Suprapubic skin (tissue), 4 donors: Measurements from ENCODE around the gene LRRIQ1. TPM values are rescaled to one million over a fixed set of nuclear protein-coding genes. Genes with fewer than 3 reads are reported as not detected.

Experiments
- DNase-seq, 2 donors: peaks; one replicate each; pipeline ENCODE4 v3.0.0-alpha.2; 2019; ENCODE audit warnings: low spot score in 2 of 2
- H3K27ac ChIP-seq: fragments of 200-600 bp; sonication (generic); one replicate; pipeline ENCODE4 v1.5.1; 2019
- H3K27me3 ChIP-seq: fragments of 200-600 bp; sonication (generic); one replicate; pipeline ENCODE4 v1.5.1; 2019
- H3K36me3 ChIP-seq: fragments of 200-600 bp; sonication (generic); one replicate; pipeline ENCODE4 v1.5.1; 2019
- H3K4me1 ChIP-seq: fragments of 200-600 bp; sonication (generic); one replicate; pipeline ENCODE4 v1.5.1; 2019
- H3K4me3 ChIP-seq: fragments of 200-600 bp; sonication (generic); one replicate; pipeline ENCODE4 v1.5.1; 2019; ENCODE audit warnings: mild to moderate bottlenecking
- H3K9me3 ChIP-seq: fragments of 200-600 bp; sonication (generic); one replicate; pipeline ENCODE4 v1.5.1; 2019
- EP300 ChIP-seq: sonication (generic); formaldehyde crosslinking; IDR thresholded peaks from one replicate; pipeline ENCODE4 v1.6.1; 2017; ENCODE audit warnings: antibody characterized with exemption
- POLR2A ChIP-seq, 2 donors: fragments of 450-650 bp; IDR thresholded peaks; one replicate each; pipeline ENCODE4 v1.6.1; 2017; ENCODE audit warnings: antibody characterized with exemption in 2 of 2, mild to moderate bottlenecking in 2 of 2, moderate library complexity in 2 of 2
- POLR2AphosphoS5 ChIP-seq, 3 donors: sonication (generic); formaldehyde crosslinking; IDR thresholded peaks; one replicate each; pipeline ENCODE4 v1.6.1; 2017; ENCODE audit warnings: antibody characterized with exemption in 3 of 3
- WGBS: methylation state at CpG from one replicate; pipeline ENCODE4 v1.1.5; 2018; 5-methylcytosine and 5-hydroxymethylcytosine counted together
- total RNA-seq, 4 donors: library from RNA; depleted of rRNA; stranded (reverse); fragments of >200 nt; gene quantifications; one replicate each; pipeline ENCODE4 v1.1.0, GENCODE V29; 2016
- TF ChIP-seq, protein P1 (sequence below), 2 donors: fragments of 200-600 bp in 1 of 2; fragments of 450-650 bp in 1 of 2; sonication (generic) in 1 of 2; IDR thresholded peaks; one replicate each; pipeline ENCODE4 v1.5.1; 2016 to 2019; ENCODE audit warnings: antibody characterized with exemption in 2 of 2, mild to moderate bottlenecking in 1 of 2, moderate library complexity in 1 of 2

LRRIQ1 gene
- total RNA-seq, 4 donors from 2014 or later = 0.16 TPM; not detected in 3

DNA sequence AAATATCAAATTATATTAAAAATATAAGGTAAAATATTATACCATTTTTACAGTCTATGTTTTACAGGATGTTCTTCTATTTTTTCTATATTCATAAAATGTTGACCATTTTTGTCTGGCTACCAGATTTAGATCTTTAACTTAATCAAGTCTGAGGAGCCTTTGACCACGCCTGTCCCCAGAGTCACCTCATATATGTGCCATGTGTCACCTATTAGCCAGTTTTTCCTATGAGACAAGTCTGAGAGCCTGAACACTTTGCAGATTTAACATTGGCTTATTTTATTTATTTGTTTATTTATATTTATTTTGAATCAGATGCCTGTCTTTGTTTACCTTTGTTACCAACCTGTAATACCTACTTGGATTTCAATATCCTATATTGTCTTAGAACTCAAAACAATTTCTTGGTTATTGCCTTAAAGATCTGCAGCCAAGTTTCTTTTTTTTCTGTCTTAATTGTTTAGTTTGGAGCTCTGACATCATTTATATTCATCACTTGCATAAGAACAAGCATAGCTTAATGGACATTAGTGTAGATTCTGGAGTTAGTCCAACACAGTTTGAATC lies 127.7 kb downstream of the LRRIQ1 start:
- no peaks in the 10 kb centered on the region for H3K4me1 ChIP-seq
- H3K36me3 ChIP-seq = no peaks in the 10 kb centered on the region
- H3K9me3 ChIP-seq = no peaks in the 10 kb centered on the region
- no peak overlapping the region for H3K27ac ChIP-seq
- 71% methylated on average over 1 of the region's 1 CpG for WGBS
- DNase-seq = no peak
- no peak for TF ChIP-seq POLR2AphosphoS5 (IDR thresholded peaks at IDR 0.05)
- no peak for TF ChIP-seq POLR2A (IDR thresholded peaks at IDR 0.05)
- TF ChIP-seq, protein P1, sequence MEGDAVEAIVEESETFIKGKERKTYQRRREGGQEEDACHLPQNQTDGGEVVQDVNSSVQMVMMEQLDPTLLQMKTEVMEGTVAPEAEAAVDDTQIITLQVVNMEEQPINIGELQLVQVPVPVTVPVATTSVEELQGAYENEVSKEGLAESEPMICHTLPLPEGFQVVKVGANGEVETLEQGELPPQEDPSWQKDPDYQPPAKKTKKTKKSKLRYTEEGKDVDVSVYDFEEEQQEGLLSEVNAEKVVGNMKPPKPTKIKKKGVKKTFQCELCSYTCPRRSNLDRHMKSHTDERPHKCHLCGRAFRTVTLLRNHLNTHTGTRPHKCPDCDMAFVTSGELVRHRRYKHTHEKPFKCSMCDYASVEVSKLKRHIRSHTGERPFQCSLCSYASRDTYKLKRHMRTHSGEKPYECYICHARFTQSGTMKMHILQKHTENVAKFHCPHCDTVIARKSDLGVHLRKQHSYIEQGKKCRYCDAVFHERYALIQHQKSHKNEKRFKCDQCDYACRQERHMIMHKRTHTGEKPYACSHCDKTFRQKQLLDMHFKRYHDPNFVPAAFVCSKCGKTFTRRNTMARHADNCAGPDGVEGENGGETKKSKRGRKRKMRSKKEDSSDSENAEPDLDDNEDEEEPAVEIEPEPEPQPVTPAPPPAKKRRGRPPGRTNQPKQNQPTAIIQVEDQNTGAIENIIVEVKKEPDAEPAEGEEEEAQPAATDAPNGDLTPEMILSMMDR (IDR thresholded peaks at IDR 0.05) = no peak
- TF ChIP-seq EP300 = no peak
- no peaks in the 10 kb centered on the region for H3K27me3 ChIP-seq
- no peak overlapping the region for H3K4me3 ChIP-seq

DNA sequence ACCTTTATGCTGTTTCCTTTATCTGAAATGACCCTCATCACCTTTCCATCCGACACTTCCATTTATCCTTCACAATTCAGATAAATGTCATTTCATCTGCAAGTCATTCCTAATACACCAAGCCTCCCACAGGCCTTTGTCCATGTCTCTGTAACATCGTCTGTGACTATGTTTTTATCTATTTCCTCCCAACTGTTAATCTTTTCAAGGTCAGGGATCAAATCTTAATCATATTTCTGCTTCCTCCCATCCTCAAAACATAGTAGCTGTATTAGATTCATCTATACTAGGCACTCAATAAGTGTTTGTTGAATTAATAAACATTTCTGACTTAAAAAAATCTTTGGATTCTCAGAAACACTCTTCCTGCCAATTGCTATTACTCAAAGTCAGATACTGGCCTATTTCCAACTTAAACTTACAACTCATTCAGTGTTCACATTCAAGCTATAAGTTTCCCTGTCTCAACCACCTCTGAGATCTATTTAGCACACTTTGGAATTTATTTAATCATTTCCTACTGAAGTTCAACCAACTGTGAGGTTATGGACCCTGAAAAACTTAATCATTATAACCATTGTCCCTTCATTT lies 143.6 kb downstream of the LRRIQ1 start:
- Histone ChIP-seq H3K4me1 (no peaks in the 10 kb centered on the region), H3K27me3 (no peaks in the 10 kb centered on the region), H3K9me3 (no peaks in the 10 kb centered on the region), H3K27ac (no peak overlapping the region), H3K36me3 (no peaks in the 10 kb centered on the region), H3K4me3 (no peak overlapping the region)
- no peak for TF ChIP-seq POLR2AphosphoS5 (IDR thresholded peaks at IDR 0.05)
- TF ChIP-seq, protein P1 (IDR thresholded peaks at IDR 0.05) = no peak
- no peak for TF ChIP-seq POLR2A (IDR thresholded peaks at IDR 0.05)
- no peak for TF ChIP-seq EP300
- DNase-seq = no peak
- 64% methylated on average over 2 of the region's 2 CpGs for WGBS

- Histone ChIP-seq H3K9me3 (no peaks in the 10 kb centered on the region), H3K4me1 (no peaks in the 10 kb centered on the region), H3K27me3 (no peaks in the 10 kb centered on the region), H3K27ac (no peak overlapping the region), H3K4me3 (no peak overlapping the region), H3K36me3 (no peaks in the 10 kb centered on the region)
- WGBS = 63% methylated on average over 4 of the region's 4 CpGs
- DNase-seq = no peak
- TF ChIP-seq POLR2A (IDR thresholded peaks at IDR 0.05) (no peak), EP300 (no peak), POLR2AphosphoS5 (IDR thresholded peaks at IDR 0.05) (no peak)
- TF ChIP-seq, protein P1 (IDR thresholded peaks at IDR 0.05) = no peak
Observed at GRCh38 chr12:85182699-85183098, 146.5 kb downstream of the LRRIQ1 start.

GRCh38 chr12:85183855-85184254 lies 147.7 kb downstream of the LRRIQ1 start:
- 61% methylated on average over 2 of the region's 2 CpGs for WGBS
- no peak for TF ChIP-seq POLR2A (IDR thresholded peaks at IDR 0.05)
- TF ChIP-seq POLR2AphosphoS5 (IDR thresholded peaks at IDR 0.05) = no peak
- TF ChIP-seq, protein P1 (IDR thresholded peaks at IDR 0.05) = no peak
- no peak for TF ChIP-seq EP300
- Histone ChIP-seq H3K27me3 (no peaks in the 10 kb centered on the region), H3K4me1 (no peaks in the 10 kb centered on the region), H3K4me3 (no peak overlapping the region), H3K36me3 (no peaks in the 10 kb centered on the region), H3K9me3 (no peaks in the 10 kb centered on the region), H3K27ac (no peak overlapping the region)
- DNase-seq = no peak

- no peak overlapping the region for H3K27ac ChIP-seq
- 67% methylated on average over 3 of the region's 3 CpGs for WGBS
- no peaks in the 10 kb centered on the region for H3K27me3 ChIP-seq
- TF ChIP-seq, protein P1 (IDR thresholded peaks at IDR 0.05) = no peak
- no peak for TF ChIP-seq POLR2A (IDR thresholded peaks at IDR 0.05)
- TF ChIP-seq EP300 = no peak
- no peak for TF ChIP-seq POLR2AphosphoS5 (IDR thresholded peaks at IDR 0.05)
- H3K36me3 ChIP-seq = no peaks in the 10 kb centered on the region
- no peak for DNase-seq
- no peaks in the 10 kb centered on the region for H3K4me1 ChIP-seq
- H3K4me3 ChIP-seq = no peak overlapping the region
- H3K9me3 ChIP-seq = no peaks in the 10 kb centered on the region
Observed at GRCh38 chr12:85186236-85186635, 150.1 kb downstream of the LRRIQ1 start.
